ENCODE data around the gene TRIM41.
"Not testable (repeated sequence)": the region's sequence is repeated elsewhere in the genome, so short reads cannot be mapped to it uniquely, and the experiment has no call there.

Gene TRIM41

GRCh38 chr5:181199881-181200638 is 23.0 kb upstream of the TRIM41 start:
- Mint-ChIP-seq H3K36me3 (no peaks in the 10 kb centered on the region), H3K27me3 (peaks cover 79% of the 10 kb centered on the region), H3K27ac (no peak overlapping the region), H3K4me3 (no peak overlapping the region), H3K9me3 (no peaks in the 10 kb centered on the region), H3K4me1 (peaks cover 9% of the 10 kb centered on the region)
- DNase-seq, result no peak
- CTCF ChIA-PET, result no interaction called here

DNA sequence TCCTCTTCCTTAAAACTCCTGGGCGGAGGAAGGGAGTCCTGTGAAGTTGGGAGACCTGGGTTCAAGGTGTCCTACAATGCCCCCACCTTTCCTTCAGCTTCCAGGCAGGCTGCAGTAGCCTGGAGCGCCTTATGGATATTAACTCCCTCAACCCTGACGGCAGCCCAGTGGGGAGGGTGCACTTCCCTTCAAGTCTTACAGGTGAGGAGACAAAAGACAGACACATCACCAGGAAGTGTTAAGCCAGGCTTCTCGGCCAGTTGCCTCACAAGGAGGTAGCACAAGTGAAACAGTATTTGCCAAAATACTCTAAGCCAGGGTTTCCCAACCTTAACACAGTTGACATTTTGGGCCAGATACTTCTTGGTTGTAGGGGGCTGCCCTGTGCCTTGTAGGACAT is 22.3 kb upstream of the TRIM41 start:
- DNase-seq, result no peak
- Mint-ChIP-seq H3K9me3 (no peaks in the 10 kb centered on the region), H3K4me1 (peaks cover 14% of the 10 kb centered on the region), H3K27me3 (peaks cover 87% of the 10 kb centered on the region), H3K4me3 (no peak overlapping the region), H3K27ac (no peak overlapping the region), H3K36me3 (no peaks in the 10 kb centered on the region)
- CTCF ChIA-PET, result no interaction called here

- H3K27me3 Mint-ChIP-seq, result peaks cover 93% of the 10 kb centered on the region
- no peak overlapping the region for H3K27ac Mint-ChIP-seq
- H3K4me3 Mint-ChIP-seq, result peak overlapping the region; percentile 79
- CTCF ChIA-PET, result interaction anchor here (2.3 to 2.6 kb wide), 2 partner anchors 11 to 19 kb away, joined by 8 to 10 read pairs; no protein-coding TSS in a partner anchor
- peaks cover 7% of the 10 kb centered on the region for H3K36me3 Mint-ChIP-seq
- no peaks in the 10 kb centered on the region for H3K9me3 Mint-ChIP-seq
- no peak for DNase-seq
- peaks cover 36% of the 10 kb centered on the region for H3K4me1 Mint-ChIP-seq
Measured at GRCh38 chr5:181203093-181203711, 19.9 kb upstream of the TRIM41 start.

GRCh38 chr5:181203777-181204112 is 19.3 kb upstream of the TRIM41 start:
- CTCF ChIA-PET, result interaction anchor here (2.3 to 2.6 kb wide), 2 partner anchors 12 to 19 kb away, joined by 8 to 10 read pairs; no protein-coding TSS in a partner anchor
- peak; percentile 37 for DNase-seq
- no peak overlapping the region for H3K27ac Mint-ChIP-seq
- H3K4me3 Mint-ChIP-seq, result peak overlapping the region; percentile 79
- peaks cover 7% of the 10 kb centered on the region for H3K36me3 Mint-ChIP-seq
- H3K4me1 Mint-ChIP-seq, result peaks cover 39% of the 10 kb centered on the region
- peaks cover 87% of the 10 kb centered on the region for H3K27me3 Mint-ChIP-seq
- no peaks in the 10 kb centered on the region for H3K9me3 Mint-ChIP-seq

DNA sequence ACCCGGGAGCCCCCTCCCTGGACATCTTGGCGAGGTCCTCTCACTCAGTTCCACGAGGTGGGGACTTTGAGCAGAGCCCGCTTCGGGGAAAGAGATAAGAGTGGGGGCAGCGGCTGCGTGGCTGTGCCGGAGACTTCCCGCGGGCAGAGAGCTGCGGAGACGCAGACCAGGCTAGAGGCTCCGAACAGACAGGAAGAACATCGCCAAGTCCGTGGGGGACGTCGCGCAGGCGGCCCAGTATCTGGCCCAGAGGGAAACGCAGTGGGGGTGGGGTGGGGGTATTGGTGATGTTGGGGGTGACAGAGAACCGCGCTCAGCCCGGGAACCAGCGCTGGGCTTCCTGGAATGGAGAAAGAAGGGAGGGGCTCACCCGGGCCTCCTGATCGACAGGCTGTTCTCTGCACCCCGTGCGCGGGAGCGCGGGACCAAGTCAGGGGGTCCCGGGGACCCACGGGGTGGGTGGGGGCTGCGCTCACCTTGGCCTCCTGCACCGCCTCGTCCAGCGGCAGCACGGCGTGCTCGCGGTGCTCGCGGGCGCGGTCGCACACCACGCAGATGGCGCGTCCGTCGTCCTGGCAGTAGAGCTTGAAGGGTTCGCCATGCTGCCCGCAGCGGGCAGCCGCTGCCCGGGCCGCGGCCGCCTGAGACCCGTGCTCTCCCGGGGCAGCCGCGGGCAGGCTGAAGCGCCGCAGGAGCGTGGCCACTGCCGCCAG is 18.8 kb upstream of the TRIM41 start:
- Mint-ChIP-seq H3K36me3 (peaks cover 7% of the 10 kb centered on the region), H3K4me1 (peaks cover 39% of the 10 kb centered on the region), H3K27ac (no peak overlapping the region), H3K4me3 (peak overlapping the region; percentile 79), H3K27me3 (peaks cover 82% of the 10 kb centered on the region), H3K9me3 (no peaks in the 10 kb centered on the region)
- CTCF ChIA-PET, result interaction anchor here (2.3 to 2.6 kb wide), 2 partner anchors 12 to 20 kb away, joined by 8 to 10 read pairs; no protein-coding TSS in a partner anchor
- DNase-seq, result peak; percentile 46

- H3K27ac Mint-ChIP-seq, result no peak within 1 kb of the TSS
- peaks cover 74% of the 10 kb centered on the region for H3K27me3 Mint-ChIP-seq
- H3K4me3 Mint-ChIP-seq, result peak within 1 kb of the TSS; percentile 79
- peak; percentile 51 for DNase-seq
- H3K36me3 Mint-ChIP-seq, result peaks cover 7% of the 10 kb centered on the region
- CTCF ChIA-PET, result interaction anchor here (0.9 to 2.6 kb wide), 3 partner anchors 13 to 32 kb away, joined by 3 to 10 read pairs (median 8); no protein-coding TSS in a partner anchor
- H3K9me3 Mint-ChIP-seq, result no peaks in the 10 kb centered on the region
- H3K4me1 Mint-ChIP-seq, result peaks cover 39% of the 10 kb centered on the region
Measured at GRCh38 chr5:181204826-181205760, 18.0 kb upstream of the TRIM41 start, which contains the start of gene TRIM7. Gene TRIM7 (minus strand): TSS chr5:181205196. CDS start chr5:181205110, 86 bp downstream.

DNA sequence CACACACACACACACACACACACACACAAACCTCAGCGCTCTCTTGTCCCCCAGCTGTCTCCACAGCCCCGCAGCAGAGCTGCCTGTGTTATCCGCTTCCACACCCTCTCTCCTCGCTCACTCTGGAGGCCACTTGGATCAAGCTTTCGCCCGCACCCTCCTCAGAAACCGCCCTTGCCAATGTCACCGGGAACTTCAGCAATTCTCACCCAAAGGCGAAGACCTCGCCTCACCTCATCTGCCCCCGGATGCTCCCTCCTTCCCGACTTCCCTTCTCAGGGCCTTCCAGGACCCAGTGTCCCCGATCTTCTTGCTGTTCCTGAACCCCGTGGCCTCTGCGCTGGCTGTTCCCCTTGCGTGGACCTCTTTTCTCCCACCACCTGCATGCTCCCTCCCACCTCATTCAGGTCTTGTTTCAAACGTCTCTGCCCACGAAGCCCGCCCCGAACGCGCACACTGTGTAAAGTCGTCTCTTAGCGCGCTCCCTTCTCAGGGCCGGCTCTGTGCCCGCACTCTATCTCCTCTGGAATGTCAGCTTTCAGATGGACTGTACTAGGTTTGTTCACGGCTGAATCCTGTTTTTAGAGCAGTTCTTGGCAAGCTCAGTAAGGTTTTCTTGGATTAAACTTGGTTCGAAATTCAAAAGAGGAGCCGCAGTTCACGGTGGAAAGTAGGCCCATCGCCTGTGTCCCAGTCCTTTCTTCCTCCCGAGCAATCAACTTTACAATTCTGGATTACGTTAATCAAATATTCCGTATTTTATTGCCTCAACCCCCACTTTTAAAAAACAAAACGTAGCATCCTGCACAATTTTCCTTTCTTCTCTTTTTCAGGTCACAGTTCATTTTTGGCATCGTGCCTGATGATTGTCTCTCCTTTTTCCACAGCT is 17.1 kb upstream of the TRIM41 start:
- Mint-ChIP-seq H3K27ac (peak overlapping the region; percentile 93), H3K9me3 (no peaks in the 10 kb centered on the region), H3K4me3 (peak overlapping the region; percentile 79), H3K4me1 (peaks cover 42% of the 10 kb centered on the region), H3K36me3 (peaks cover 7% of the 10 kb centered on the region), H3K27me3 (peaks cover 65% of the 10 kb centered on the region)
- DNase-seq, result peak; percentile 43
- CTCF ChIA-PET, result interaction anchor here (0.9 to 2.7 kb wide), 5 partner anchors 13 to 33 kb away, joined by 3 to 22 read pairs (median 5); no protein-coding TSS in a partner anchor

DNA sequence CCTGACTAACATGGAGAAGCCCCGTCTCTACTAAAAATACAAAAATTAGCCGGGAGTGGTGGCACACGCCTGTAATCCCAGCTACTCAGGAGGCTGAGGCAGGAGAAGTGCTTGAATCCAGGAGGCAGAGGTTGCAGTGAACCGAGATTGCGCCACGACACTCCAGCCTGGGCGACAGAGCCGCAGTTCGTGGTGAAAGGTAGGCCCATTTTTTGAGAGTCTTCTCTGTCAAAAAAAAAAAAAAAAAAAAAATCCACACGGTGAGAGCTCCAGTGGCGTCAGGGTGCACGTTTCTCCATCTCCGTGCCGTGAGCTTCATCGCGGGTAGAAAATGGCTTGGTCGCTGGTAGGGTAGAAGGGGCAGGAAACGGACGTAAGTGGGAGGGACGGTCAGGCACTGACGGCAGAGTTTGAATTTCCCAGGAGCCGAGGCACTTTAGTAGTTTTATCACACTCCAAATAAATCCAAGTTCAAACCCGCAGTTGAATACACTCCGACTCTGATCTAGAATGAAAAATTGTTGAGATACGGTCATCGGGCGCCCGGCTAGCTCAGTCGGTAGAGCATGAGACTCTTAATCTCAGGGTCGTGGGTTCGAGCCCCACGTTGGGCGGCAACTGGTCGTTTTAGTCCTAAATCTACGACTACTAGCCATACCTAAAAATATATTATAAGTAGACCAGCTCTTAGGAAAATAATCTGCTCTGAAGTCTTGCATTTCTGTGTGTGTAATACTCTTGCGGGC is 15.7 kb upstream of the TRIM41 start:
- peaks cover 7% of the 10 kb centered on the region for H3K36me3 Mint-ChIP-seq
- CTCF ChIA-PET, result interaction anchor here (0.7 to 2.7 kb wide), 9 partner anchors 10 to 38 kb away, joined by 3 to 22 read pairs (median 4); partner anchors contain the start of gene TRIM41

GRCh38 chr5:181207960-181208253 is 15.2 kb upstream of the TRIM41 start:
- CTCF ChIA-PET, result interaction anchor here (1.2 to 2.7 kb wide), 4 partner anchors 15 to 38 kb away, joined by 3 to 22 read pairs (median 4); partner anchors contain the start of gene TRIM41
- no peak for DNase-seq
- peaks cover 42% of the 10 kb centered on the region for H3K4me1 Mint-ChIP-seq
- peak overlapping the region; percentile 93 for H3K27ac Mint-ChIP-seq
- H3K36me3 Mint-ChIP-seq, result peaks cover 7% of the 10 kb centered on the region
- no peaks in the 10 kb centered on the region for H3K9me3 Mint-ChIP-seq
- H3K27me3 Mint-ChIP-seq, result peaks cover 48% of the 10 kb centered on the region
- peak overlapping the region; percentile 79 for H3K4me3 Mint-ChIP-seq

More for the DNA sequence above, 15.7 kb upstream of the TRIM41 start:
- peak; percentile 77 for DNase-seq
- peaks cover 51% of the 10 kb centered on the region for H3K27me3 Mint-ChIP-seq
- H3K9me3 Mint-ChIP-seq, result no peaks in the 10 kb centered on the region
- peak overlapping the region; percentile 93 for H3K27ac Mint-ChIP-seq
- peak overlapping the region; percentile 79 for H3K4me3 Mint-ChIP-seq
- H3K4me1 Mint-ChIP-seq, result peaks cover 42% of the 10 kb centered on the region

GRCh38 chr5:181209006-181209405 is 14.1 kb upstream of the TRIM41 start:
- DNase-seq, H3K9me3 Mint-ChIP-seq, H3K4me3 Mint-ChIP-seq, H3K27ac Mint-ChIP-seq, H3K36me3 Mint-ChIP-seq, CTCF ChIA-PET: not testable (repeated sequence)
- Mint-ChIP-seq H3K27me3 (peaks cover 45% of the 10 kb centered on the region), H3K4me1 (peaks cover 36% of the 10 kb centered on the region)

DNA sequence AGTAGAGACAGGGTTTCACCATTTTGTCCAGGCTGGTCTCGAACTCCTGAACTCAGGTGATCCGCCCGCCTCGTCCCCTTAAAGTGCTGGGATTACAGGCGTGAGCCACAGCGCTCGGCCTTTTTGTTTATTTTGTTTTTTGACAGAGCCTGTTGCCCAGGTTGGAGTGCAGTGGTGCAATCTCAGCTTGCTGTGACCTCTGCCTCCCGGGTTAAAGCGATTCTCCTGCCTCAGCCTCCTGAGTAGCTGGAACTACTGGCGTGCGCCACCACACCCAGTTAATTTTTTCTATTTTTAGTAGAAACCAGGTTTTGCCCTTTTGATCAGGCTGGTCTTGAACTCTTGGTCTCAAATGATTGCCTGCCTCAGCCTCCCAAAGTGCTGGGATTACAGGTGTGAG is 12.9 kb upstream of the TRIM41 start:
- H3K4me3 Mint-ChIP-seq, H3K27ac Mint-ChIP-seq, DNase-seq, CTCF ChIA-PET, H3K9me3 Mint-ChIP-seq, H3K36me3 Mint-ChIP-seq: not testable (repeated sequence)
- Mint-ChIP-seq H3K27me3 (peaks cover 40% of the 10 kb centered on the region), H3K4me1 (peaks cover 35% of the 10 kb centered on the region)

- H3K9me3 Mint-ChIP-seq, H3K27ac Mint-ChIP-seq, CTCF ChIA-PET, DNase-seq, H3K4me3 Mint-ChIP-seq, H3K36me3 Mint-ChIP-seq: not testable (repeated sequence)
- peaks cover 35% of the 10 kb centered on the region for H3K27me3 Mint-ChIP-seq
- H3K4me1 Mint-ChIP-seq, result peaks cover 31% of the 10 kb centered on the region
Measured at GRCh38 chr5:181210698-181211097, 12.4 kb upstream of the TRIM41 start.

All from activated naive CD4-positive, alpha-beta T cell treated with anti-CD3 and anti-CD28 coated beads, Interleukin-2, amount 10 ng/mL, durations not matched to agents 7 days and 5 days (primary cell).